Middle frontal gyrus (tissue), 1 donor: Measurements from ENCODE around the gene ABHD16A.

Experiments
- DNase-seq: peaks from one replicate; pipeline ENCODE4 v3.0.0-alpha.2; 2015; ENCODE audit warnings: low spot score; ENCODE audit errors: extremely low spot score

ABHD16A gene

DNA sequence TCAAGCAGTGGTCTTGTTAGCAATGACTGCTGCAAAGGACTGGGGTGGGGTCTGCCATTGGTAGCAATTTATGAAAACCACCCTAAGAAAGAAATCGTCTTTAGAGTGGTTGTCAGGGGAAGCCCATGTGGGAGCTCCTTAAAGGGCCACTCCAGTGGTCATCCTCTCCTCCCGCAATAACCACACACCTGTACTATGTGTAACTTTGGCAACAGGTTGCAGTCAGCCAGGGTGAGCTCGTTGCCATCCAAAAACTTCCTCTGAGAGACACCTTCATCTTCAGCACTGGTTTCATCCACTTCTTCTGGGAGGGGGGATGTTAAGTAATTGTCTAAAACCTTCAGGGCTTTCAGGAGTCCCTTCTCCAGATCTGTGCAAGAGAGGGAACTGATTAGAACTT is 28.9 kb upstream of the ABHD16A start:
- no peak for DNase-seq

DNA sequence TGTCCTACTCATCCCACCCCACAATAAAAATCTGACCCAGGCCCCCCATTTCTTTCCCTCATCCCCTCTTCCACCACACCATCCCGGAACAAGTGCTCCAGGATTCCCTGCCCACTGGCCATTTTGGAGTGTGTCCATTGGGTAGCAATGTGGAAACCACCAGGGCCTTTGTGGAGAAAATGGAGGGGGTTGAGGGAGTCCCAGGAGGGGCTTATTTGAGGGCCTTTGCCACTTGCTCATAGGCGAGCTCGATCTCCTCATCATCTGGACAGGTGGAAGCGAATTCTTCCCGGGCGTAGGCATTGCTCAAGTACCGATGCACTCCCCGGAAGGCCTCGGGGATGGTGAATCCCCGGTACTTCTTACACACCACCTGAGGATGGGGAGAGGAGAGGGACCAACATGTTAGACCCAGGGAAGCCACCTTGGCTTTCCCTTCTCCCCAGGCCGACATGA is 27.5 kb upstream of the ABHD16A start:
- DNase-seq: no peak

- DNase-seq: no peak
These were observed 27.0 kb upstream of the ABHD16A start for GRCh38 chr6:31729979-31730630.

- no peak for DNase-seq
These were observed 26.4 kb upstream of the ABHD16A start for GRCh38 chr6:31729515-31729978.

DNA sequence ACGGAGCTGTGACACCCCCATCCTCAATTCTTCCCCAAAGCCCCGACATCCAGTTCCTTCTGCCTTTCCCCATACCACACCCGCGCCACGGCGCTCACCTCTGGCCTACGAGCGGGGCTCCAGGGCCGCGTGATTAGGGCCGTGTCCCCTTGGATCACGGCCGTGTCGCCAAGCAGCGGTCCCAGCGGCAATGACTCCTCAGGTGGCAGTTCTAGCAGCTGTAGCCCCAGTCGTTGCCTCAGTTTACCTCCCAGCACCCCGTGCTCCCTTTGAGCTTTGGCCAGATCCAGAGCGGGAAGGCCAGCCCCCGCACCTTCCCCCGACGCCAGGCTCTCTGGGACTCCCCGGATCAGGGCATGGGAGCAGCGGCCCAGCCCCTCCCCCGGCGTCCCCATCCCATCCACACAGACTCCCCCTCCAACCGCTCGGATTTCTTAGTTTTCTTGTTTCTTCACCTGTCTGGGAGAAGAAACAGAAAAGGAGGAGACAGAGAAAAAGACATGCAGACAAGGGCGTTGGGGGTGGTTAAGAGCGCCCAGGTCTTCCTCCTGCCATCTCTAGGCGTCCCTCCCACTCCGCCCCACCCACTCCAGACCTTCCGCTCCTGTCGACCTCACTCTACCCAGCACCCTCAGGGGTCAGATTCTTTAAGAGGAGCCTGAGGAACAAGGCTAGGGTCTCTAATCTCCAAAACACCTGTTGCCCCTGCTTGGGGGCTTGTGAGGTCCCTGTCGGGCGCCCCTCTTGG is 25.8 kb upstream of the ABHD16A start, which contains the start of gene DDAH2:
TSS of gene DDAH2 (minus strand) at position 533 of the 748 bp plus-strand sequence. CDS start at position 395, 138 bp downstream.
- DNase-seq: no peak

DNA sequence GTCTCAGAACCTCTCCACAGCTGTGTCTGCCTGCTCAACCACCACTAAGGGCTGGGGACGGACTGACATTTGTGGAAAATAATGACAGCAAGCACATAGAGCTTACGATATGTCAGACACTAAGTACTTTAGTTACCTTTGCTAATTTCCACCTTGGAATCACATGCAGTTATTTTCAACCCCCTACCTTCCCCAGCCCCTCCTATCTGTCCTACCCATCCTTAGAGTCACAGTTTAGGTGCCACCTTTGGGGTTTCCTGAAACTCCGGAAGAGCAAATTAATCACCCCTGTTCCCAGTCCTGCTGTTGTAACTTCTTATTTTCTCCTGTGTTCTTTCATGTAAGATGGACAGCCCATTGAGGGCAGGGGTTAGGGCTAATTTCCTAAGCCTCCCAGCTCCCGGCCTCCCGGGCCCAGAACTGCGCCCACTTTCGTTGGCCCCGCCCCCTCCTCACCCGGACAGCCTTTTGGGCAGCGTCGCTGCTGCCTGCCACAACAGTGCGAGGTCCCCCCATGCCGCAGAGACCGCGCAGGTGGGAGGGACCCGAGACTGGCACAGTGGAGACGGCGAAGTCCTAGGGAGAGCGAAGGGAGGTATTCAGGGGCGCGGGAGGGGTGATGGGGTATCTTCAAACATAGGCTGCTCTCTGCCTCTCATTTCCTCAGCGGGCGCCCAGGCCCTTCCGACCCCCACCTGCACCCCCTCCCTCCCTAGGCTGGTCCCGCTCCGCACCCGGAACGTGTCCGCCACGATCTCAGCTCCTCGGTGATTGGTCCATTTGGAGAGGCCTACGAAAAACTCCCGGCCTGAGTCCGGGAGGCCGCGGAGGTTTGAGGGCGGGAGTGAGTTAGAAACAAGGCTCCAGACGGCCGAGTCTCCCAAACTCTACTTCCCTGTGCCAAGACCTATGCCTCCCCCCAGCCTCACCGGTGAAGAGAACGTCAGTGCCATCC is 24.9 kb upstream of the ABHD16A start:
- DNase-seq: no peak

GRCh38 chr6:31727034-31727716 is 24.1 kb upstream of the ABHD16A start:
- no peak for DNase-seq

GRCh38 chr6:31725502-31726350 is 22.6 kb upstream of the ABHD16A start:
- DNase-seq: no peak

DNA sequence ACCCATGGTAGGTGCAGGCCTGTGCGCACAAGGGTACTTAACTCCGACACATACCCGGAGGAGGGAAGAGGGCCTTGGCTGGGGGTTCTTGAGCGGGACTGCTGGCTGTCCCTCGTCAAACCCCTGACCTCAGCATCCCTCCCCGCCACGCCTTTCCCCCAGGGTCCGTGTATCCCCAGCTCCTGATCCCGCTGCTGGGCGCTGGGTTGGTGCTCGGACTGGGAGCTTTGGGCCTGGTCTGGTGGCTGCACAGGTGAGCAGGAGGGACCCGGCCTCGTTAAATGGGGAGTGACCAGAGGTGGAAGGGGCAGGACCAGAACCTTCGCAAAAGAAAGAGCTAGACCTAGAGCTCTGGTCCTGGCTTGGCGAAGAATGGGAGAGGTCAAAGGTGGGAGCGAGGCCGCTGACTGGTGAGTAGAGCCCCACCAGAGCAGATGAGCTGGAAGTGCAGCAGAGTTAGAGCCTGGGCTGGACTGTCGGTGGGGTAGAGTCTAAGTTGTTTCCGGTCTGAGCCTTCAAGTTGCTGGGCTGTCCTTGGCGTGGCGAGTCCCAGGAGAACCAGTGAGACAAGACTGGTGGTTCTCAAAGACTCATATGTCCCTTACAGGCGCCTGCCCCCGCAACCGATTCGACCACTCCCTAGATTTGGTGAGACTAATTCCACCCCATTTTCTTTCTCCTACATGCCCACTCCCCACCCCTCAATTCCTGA is 21.0 kb upstream of the ABHD16A start:
- no peak for DNase-seq

GRCh38 chr6:31723245-31723979 is 20.3 kb upstream of the ABHD16A start, which contains the start of gene MPIG6B:
Gene MPIG6B (plus strand): TSS chr6:31723373. CDS start chr6:31723384, 11 bp downstream.
- DNase-seq: no peak

DNA sequence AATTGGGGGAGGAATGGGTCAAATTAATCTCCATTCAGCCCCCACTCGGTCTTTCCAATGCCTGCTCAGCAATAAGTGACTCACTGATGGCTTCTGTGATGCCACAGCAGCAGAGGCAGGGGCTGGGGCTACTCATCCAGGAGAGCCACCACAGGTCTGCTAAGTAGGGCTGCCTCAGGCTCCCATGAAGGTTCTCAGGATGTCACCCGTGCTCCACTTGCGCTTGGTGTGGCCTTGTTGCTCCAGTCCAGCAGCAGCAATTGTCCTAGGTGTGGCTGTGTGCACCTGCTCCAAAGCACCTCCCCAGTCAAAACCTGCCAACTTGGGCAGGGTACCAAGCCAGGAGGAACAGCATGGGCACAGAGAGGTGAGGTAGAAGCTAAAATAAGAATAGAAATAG is 19.0 kb upstream of the ABHD16A start:
- DNase-seq: no peak

DNA sequence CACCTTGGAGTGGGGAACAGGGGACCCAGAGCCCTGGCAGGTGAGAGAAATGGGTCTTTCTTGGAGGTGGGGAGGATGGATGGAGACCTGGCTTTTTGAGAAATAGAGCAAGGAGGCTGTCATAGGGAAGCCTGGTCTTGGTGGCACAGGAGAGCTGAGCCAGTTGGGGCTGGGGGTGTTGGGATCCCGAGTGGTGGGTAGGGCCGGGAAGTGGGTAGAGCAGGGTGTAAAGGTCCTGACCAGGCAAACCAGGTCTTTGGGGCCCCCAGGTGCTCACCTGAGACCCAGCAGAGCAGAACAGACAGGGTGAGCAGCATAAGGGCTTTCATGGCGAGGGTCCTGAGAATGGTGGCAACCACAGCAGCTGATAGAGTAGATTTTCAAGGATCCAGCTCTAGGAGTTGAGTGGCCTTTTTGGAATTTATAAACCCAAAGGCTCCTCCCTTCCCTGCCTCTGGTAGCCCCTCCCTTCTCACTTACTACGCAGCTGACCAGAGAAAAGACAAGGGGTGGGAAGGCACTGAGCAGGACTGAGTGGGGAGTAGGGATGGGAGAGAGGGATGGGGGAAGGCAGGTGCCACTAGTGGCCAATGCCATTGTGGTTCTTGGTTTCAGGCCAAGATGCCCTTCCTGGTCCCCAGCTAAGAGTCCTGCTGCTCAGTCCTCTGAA is 18.4 kb upstream of the ABHD16A start, which contains the start of gene LY6G6C:
TSS of gene LY6G6C (minus strand) at position 396 of the 670 bp plus-strand sequence. CDS start at position 329, 67 bp downstream.
- no peak for DNase-seq

- no peak for DNase-seq
These were observed 17.2 kb upstream of the ABHD16A start for GRCh38 chr6:31720196-31720770.

- DNase-seq: no peak
These were observed 15.9 kb upstream of the ABHD16A start for GRCh38 chr6:31719001-31719400.

DNA sequence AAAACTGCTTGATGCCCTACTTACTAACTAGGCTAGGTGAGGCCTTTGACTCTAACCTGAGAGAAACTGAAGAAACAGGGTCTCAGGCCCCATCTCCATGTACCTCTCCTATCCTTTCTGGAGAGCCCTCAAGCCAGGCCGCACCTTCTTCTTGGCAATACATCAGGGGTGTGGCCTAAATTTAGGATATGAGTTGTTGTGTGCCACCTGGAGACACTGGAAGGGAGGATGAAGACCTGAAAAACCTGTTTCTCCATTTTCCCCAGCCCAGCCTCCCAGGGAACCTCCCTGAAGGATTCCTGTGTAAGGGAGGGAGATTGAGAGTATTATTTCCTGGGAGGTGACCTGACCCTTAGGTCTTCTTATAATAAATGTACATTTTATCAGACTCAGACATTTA is 15.1 kb upstream of the ABHD16A start:
- DNase-seq: no peak

GRCh38 chr6:31717499-31718222 is 14.5 kb upstream of the ABHD16A start:
- DNase-seq: no peak
